NCI-H1092 treated with DMSO at 0.1 percent for 48 hours (cell line): ENCODE measurements around the gene RNF183.

Source experiments
- DNase-seq: peaks from one replicate; lab custom pipeline; 2025; lab: John Stamatoyannopoulos, UW

Gene RNF183

GRCh38 chr9:113302792-113303418 is at the start of gene RNF183:
RNF183 (minus strand) TSS chr9:113303376; CDS start chr9:113298184, 5,192 bp downstream.
- DNase-seq: no peak

GRCh38 chr9:113352411-113352810 is 49.2 kb upstream of the RNF183 start:
- DNase-seq: no peak

DNA sequence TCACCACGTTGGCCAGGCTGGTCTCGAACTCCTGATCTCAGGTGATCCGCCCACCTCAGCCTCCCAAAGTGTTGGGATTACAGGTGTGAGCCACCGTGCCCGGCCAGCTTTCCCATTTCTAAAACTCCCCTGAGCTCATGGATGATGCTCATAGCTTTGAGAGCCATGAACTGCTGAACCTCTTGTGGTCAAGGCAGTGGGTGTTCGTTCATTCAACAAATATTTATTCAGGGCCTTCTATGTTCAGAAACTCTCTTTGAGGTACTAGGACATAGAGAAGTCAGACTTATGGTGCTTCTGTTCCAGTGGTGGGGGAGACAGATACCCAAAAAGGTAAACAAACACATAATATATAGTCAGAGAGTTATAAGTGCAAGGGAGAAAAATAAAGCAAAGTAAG is 48.8 kb upstream of the RNF183 start:
- DNase-seq: no peak

DNA sequence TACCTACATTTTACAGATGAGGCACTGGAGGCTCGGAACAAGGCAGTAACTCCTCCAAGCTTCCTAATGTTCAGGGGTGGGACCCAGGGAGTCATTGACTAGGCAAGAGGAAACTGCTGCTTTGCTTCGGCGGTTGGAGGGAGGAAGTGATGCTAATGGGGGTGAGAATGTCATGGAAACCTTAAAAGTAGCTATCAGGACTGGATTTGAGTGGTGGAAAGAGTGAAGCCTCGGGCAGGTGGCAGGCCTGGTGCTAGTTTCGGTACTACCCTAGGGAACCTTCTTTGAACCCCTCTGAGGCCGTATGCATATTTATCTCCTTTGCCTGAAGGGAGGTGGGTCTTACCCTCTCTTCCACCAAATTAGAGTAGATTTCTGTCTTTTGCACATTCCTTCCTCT is 47.8 kb upstream of the RNF183 start:
- no peak for DNase-seq

GRCh38 chr9:113350107-113350661 is 47.0 kb upstream of the RNF183 start:
- peak; percentile 14 for DNase-seq

- no peak for DNase-seq
These were observed 46.4 kb upstream of the RNF183 start, which contains the start of gene BSPRY for GRCh38 chr9:113349445-113350094. BSPRY (plus strand) TSS chr9:113349541; CDS start chr9:113349580, 39 bp downstream.

GRCh38 chr9:113349066-113349444 is 45.9 kb upstream of the RNF183 start:
- no peak for DNase-seq

DNA sequence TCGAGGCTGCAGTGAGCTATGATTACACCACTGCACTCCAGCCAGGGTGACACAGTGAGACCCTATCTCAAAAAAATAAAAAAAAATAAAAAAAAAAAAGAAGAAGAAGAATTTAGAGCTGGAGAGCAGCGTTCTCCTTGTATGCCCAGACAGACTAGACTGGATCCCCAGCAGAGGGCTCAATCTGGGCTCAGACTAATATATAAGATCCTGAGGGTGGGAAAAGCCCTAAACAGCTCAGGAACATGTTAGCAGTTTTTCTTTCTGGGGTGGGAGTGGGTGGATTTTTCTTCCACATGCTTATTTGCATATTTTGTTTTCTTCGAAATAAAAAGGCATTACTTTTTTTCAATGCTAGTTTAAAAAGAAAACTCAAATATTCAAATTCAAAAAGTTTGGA is 45.3 kb upstream of the RNF183 start:
- no peak for DNase-seq

GRCh38 chr9:113345671-113346070 is 42.5 kb upstream of the RNF183 start:
- no peak for DNase-seq

- DNase-seq: no peak
These were observed 42.0 kb upstream of the RNF183 start for GRCh38 chr9:113345190-113345589.

DNA sequence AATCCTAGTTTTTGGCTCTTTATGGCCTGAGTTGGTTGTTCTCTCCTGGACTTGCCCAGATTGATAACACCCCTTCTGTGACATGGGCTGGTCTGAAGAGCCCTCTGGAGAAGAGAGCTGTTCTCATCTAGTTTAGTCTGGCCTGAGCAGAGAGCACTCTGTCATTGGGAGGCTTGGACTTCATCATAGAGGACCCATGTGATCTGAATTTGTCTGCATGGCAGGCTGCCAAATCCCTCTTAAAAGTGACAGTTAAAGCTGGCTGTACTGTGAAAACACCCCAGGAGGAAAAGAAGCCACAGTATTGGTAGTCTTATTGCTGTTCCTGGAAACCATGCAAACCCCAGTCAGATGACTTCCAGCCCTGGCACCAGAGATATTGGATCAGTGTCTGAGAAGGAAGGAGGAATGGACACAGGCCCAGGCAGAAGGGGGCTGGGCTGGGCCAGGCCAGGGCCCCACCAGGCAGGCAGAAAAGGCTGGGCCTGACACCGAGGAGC is 40.6 kb upstream of the RNF183 start:
- peak; percentile 68 for DNase-seq

DNA sequence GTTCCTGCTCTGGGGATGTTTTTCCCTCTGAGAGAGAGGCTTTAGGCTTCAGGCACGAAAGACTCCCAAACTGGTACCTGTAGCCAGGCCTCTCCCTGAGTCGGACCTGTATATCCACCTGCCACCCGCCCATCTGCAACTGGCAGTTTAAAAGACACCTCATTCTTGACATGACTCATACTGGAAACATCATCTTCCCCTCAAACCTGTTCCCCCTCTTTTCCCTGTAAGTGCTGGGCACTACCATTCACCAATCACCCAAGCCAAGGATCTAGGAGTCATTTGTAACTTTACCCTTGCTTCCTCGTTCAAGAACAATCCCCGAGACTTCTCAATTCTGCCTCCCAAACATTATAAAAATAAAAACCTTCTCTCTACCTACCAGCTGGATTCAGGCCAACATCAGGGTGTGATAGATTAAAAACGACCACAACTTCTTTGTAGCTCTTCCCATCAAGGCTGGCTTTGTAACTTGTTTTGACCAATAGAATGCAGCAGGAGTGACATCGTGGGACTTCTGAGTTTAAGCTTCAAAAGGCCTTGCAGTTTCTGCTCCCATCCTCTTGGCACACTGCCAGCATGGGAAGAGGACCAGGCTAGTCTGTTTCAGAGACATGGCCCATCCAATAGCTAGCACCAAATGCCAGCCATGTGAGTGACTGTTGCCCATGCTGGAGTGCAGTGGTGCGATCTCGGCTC is 38.7 kb upstream of the RNF183 start:
- no peak for DNase-seq

DNA sequence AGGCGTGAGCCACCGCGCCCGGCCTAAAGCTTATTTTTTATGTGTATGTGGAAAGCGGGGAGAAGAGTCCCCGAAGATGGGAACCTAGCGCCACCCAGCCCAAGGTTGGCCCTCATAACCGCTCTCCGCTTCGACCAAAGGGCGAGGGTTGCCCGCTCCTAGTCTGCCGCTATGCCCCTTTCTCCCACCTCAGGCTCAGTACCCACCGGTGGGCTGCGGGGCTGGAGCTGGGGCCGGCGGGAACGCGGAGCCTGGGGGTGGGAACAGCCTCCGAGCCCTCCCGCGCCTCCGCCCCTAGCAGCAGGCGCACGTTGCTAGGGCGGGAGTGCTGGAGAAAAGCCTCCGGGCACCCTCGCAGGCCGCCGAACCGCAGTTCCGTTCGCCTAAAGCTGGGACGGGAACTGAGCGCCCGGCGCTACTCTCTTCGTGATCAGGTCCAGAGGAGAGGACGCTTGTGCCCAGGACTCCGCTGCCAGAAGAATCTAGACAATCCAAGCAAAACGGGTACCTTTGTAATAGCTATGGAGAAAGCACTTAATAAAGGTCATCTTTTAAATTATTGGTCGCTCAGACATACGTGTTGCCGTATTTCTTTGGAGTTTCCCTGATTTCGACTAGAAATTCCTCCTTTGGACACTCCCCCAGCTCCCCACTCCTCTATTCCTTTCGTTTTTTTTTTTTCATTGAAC is 37.0 kb upstream of the RNF183 start, which contains the start of gene WDR31:
Gene WDR31 (minus strand): TSS at position 265 of the 689 bp plus-strand sequence. CDS start 8,253 bp downstream, outside the sequence.
- DNase-seq: peak; percentile 90

- no peak for DNase-seq
These were observed 34.5 kb upstream of the RNF183 start for GRCh38 chr9:113337714-113338113.

- DNase-seq: no peak
These were observed 28.6 kb upstream of the RNF183 start for GRCh38 chr9:113331780-113332179.

DNA sequence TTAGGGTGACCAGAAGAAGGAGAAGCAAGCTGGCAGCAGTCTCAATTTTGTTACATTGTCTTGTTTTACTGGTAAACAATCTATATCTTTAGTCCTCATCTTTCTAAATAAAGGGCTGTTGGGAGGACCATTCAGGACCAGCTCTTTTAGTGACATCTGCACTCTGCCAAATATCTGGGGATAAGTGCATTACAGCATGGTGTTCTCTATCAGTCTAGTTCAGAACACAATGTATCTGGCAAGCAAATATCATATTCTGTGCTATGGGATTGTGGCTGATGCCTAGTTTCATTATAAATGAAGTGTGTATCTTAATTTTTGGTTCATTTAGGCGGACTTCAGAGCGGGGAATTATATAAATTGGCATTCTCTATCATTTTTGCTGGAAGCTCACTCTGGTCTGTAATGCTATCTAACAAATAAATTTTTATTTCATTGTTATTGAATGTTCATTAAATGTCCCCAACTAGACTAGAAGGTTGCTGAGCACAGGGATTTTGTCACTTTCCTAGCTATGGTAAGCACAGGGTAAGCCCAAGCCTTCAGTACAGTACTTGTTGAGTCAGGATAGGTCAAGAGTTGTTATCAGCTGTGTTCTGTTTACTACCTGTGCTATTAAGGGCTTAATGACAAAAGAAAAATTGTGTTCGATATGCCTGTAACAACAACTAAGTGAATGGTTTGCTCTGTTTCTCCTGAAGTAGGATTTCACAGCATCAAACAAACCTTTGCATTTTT is 25.0 kb upstream of the RNF183 start:
- no peak for DNase-seq

DNA sequence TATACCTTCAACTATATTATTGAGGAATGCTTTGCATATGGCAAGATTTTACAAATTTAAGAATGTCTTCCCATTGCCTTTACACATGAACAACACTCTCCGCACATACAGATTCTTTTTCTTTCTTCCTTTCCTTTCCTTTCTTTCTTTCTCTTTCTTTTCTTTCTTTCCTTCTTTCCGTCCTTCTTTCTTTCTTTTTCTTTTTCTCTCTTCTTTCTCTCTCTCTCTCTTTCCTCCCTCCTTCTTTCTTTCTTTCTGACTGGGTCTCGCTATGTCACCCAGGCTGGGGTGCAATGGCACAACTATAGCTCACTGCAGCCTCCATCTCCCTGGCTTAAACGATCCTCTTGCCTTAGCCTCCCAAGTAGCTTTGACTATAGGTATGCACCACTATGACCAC is 23.1 kb upstream of the RNF183 start:
- DNase-seq: no peak

GRCh38 chr9:113322671-113323070 is 19.5 kb upstream of the RNF183 start:
- no peak for DNase-seq

- no peak for DNase-seq
These were observed 16.9 kb upstream of the RNF183 start for GRCh38 chr9:113320051-113320450.

DNA sequence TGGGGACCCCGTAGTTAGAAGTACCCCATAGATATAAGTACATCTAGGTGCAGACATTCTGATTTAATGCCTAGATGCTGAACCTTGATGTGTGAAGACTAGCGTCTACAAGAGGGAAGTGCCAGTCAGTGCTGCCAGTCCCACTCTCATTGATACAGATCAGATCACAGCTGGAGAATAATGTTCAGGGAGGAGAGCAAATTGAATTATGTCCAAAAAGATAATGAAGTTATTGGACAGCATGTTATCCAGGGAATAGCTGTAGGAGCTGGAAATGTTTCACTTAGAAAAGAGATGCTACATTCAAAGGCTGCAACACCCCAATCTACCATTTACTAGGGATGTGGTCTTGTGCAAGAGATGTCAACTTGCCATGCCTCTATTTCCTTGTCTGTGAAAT is 15.9 kb upstream of the RNF183 start:
- DNase-seq: no peak

- no peak for DNase-seq
These were observed 14.6 kb upstream of the RNF183 start for GRCh38 chr9:113317777-113318176.
